ENCODE data around the gene ICE2.
A peak's percentile ranks its signal among the peaks of the same experiment; 100 is the strongest.
"Not testable (repeated sequence)": the region's sequence is repeated elsewhere in the genome, so short reads cannot be mapped to it uniquely, and the experiment has no call there.

ICE2 gene

DNA sequence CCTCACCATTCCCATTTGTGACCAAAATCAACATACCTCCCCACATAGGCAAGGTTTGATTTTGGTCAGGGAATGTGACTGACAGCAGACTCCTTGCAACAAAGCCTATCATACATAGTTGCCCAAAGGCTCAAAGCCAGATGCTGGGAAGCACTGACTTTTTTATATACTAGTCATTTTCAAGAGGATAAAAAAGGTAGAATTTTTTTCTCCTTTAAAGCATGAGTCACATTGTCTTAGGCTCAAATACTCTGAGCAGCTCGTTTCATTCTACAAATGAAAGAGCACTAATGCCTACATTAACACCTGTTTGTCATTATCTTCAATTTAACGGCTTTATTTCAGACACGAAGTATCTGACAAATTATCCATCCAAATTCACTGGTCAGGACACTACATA lies 36.2 kb downstream of the ICE2 start:
- DNase-seq: no peak

DNA sequence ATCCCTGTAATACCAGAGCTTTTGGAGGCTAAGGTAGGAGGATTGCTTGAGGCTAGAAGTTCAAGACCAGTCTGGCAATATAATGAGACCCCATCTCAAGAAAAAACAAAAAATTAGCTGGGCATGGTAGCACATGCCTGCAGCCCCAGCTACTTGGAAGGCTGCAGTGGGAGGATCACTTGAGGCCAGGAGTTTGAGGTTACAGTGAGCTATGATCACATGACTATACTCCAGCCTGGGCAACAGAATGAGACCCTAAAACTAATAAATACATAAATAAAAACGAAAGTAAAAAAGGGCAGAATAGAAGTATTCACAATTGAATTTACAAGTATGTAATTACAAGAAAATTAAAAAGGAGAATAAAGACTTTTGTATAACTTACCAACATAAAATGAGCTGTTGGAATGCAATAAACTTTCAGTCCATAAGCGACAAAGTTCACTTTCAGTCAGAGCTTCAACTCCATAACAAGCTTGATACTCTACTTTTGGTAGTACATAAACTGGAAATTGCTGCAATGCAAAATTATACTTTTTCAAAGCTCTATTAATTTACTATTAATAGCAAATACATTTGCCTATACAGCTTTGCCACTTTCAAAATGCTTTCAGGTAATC lies 36.8 kb downstream of the ICE2 start:
- no peak for DNase-seq

DNA sequence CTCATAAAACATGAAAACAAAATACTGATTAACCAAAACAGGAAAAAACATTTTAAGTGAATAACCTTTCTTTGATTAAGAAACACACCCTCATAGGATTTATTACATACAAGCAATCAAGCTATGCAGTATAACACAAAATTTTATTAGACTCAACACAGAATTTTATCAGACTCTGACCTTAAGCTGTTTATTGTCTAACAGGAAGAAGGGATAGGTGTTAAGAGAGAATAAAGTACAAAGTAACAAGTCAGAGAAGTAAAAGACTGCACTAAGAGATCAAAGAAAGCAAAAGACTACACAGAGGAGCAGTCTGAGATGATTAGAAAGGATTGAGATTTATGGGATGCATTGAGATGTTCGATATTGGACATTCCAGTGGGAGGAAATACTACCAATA lies 37.6 kb downstream of the ICE2 start:
- no peak for DNase-seq

DNA sequence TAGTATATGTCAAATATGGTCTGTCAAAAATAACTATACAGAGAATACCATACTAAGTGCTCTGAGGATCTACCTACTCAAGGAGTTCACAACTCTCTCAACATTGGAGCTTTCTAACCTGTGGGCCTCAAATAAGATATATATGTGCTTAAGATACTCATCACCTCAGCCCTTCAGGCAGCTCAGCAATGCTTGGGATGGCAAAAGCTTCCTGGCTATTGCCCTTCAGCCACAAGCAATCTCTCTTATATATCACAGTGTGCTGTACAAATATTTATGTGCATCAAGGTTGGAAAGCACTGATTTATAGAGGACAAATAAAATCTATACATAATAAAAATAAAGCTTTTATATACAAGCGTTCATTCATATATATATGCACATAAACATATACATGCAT lies 40.3 kb downstream of the ICE2 start:
- DNase-seq: no peak

DNA sequence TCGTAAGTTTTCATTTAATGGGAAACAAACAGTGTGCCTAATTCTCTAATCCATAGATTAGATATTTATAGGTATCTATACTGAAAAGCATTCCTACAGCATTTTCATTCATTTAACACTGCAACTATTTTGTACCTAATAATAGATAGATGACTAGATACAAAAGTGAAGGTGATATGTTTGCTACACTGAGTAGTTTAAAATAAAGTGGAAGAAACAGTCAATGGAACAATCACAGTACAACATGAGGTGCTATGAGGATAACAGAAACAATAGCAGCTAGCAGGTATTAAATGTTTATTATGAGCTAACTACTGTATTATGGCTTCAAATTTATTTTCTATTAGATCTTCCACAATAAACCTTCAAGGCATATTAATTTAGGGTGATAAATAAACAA lies 50.0 kb downstream of the ICE2 start:
- no peak for DNase-seq

DNA sequence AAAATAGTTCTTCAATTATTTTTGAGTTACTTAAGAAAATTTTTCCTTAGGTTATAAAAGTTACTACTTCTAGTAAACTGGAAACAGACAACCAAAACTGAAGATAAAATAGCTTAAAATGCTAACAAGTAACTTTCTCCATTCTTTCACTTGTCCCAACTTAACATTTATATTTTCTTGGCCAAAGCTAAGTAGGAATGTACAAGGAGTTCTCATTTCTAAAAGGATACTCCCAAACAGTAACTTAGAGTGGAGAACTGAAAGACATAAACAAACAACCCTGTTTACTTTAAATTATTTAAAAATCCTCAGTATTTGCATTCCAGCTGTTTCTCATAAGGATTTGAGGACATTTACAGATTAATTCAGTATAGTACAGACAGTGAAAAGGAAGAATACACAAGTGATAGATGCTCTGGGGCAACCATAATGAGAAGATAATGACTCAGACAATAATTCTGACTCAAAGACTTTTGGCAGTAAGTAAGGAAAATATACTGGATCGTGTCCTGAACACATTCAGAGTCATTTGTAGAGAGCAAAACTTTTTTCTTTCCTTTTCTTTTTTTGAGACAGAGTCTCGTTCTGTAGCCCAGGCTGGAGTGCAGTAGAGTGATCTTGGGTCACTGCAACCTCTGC lies 52.0 kb downstream of the ICE2 start:
- DNase-seq: no peak

DNA sequence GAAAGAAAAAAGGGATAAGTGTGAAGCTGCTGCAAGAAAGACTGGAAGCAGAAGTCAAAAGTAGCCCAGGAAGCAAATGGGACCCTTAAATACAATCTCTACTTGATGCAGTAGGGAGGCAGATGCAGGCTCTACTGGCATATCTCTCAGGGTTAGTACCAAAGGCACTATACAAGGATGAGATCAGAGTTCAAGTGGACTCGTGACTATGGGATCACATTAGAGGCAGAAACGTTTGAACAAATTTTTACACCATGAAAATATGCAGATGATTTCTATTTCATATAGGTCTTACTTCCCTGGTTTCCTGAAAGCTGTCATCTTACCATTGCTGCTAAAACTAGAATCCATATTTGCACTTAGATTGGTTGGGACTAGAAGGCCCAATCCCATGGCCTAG lies 53.5 kb downstream of the ICE2 start:
- DNase-seq: no peak

DNA sequence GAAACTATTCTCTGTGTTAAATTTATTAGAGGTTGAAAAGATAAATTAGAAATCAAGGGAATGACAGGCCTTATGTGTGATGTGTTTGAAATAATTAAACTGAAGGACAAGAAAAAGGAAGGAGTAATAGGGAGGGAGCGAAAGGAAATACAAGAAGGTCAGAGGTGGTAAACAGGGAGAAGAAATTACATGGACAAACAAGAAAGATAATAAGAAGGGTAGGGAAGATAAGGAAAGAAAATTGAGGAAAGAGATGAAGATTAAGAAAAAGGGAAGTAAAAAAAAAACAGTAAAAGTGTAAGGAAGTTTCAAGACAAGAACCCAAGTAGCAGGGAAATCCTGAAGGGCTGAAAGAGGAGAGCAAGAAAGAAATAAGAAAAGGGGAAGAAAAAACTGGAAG lies 54.9 kb downstream of the ICE2 start:
- DNase-seq: no peak

DNA sequence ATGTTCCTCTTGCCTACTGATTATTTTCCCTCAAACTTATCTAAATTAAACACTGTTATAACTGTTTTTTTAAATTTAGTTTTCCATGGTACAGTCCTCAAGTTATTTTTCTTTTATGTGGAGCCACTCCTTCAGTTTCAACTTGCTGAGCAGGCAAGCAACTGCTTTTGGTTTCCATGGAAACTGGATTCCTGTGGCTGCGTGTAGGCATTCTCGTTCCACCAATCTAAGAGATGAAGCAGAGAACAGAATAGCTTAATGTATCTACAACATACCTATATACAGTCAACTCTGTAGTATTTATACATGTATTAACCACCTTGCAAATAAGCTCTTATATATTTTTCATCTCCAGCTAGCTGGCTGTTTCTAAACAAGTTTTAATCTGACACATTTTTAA lies 55.4 kb downstream of the ICE2 start:
- DNase-seq: peak; percentile 16

DNA sequence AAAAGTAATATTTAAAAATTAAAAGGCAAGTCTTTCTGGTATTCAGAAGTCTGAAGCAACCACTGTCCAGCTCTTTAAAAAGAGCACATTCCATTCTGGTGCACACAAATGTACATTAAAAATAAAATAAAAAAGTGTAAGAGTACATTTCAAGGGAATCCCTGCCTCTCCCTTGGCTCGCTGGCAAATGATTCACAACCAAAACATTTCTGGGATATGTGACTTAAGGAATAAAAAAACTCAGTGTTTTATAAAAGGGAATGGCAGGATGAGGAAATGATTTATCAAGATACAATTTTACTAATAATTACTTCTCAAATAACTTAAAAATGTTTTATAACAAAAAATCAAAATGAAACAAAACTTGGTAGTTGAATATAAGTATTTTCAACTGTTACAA lies 57.4 kb downstream of the ICE2 start:
- DNase-seq: no peak

DNA sequence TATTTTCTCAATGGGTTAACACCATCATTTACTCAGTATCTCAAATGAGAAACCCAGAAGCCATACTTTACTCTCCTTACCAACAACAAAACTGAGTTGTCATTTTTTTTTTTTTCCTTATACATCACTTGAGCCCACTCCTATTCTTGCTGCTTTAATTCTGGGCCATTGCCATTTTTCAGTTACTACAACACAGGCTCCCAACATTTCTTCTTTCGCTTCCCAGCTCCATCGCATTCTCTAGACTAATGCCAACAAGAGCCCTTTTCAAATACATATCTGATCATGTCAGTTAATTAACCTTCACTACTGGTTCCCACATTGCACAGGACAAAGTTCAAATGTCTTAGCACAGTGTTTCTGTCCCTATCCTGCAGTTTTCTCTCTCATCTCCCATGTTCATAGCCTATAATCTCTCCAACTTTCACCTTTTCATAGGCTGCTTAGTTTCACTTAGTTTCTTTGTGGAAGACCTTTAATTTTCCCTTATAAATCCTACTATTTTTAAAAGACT lies 58.7 kb downstream of the ICE2 start:
- DNase-seq: no peak

DNA sequence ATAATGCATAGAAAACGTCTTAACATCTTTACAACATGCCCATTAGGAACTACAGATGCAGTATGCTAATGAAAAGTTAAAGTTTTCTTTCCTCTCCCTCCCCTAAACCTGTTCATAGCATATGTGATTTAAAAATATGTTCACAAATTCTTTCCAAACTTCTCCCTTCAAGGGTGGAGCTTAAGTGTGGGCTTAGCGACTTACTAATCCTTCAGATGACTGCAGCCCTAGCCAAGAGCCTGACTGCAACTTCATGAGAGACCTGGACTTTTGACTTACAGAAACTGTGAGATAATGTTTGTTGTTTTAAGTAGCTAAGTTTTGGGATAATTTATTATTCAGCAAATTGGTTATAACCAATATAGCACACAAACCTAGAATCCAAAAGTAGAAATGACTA lies 59.2 kb downstream of the ICE2 start:
- DNase-seq: no peak

DNA sequence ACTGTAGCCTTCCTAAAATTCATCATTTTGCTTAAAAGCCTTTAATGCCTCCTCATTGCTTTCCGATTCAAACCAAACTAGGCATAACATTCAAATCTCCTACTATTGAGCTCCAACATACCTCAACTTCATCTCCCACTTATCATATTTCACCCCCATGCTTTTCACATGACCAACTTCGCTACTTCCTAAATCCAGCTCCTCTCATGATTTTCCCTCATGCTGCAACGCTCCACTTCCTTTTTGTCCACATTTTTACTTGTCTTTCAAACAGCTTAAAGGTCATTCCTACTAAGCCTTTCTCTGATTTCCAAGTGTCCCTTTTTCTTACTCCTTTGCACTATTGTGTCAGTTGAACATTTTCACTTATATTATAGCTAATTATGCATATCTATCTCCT lies 60.8 kb downstream of the ICE2 start:
- DNase-seq: no peak

DNA sequence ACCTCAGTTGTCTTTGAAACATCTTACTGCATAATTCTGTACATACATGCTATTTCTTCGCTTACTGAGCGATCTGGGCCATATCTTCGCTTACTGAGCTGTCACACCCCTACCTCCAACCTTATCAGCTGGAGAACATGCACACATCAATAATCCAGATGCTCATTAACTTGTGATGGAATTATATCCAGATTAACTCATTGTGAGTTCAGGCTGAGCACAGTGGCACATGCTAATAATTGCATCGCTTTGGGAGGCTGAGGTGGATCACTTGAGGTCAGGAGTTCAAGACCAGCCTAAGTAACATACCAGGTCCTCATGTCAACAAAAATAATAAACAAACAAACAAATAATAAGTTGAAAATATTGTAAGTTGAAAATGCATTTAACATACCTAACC lies 61.8 kb downstream of the ICE2 start:
- DNase-seq: no peak

DNA sequence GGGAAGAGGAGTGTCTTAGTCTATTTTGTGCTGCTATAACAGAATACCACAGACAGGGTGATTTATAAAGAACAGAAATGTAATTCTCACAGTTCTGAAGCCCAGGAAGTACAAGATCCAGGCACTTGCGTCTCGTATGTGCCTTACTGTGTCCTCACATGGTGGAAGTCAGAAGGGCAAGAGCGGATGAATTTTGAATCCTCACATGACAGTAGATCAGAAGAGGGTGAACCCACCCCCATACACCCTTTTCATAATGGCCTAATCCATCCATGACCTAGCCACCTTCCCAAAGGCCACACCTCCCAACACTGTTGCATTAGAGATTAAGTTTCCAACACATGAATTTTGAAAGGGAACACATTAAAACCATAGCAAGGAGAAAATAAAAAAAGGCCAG lies 62.5 kb downstream of the ICE2 start:
- no peak for DNase-seq

DNA sequence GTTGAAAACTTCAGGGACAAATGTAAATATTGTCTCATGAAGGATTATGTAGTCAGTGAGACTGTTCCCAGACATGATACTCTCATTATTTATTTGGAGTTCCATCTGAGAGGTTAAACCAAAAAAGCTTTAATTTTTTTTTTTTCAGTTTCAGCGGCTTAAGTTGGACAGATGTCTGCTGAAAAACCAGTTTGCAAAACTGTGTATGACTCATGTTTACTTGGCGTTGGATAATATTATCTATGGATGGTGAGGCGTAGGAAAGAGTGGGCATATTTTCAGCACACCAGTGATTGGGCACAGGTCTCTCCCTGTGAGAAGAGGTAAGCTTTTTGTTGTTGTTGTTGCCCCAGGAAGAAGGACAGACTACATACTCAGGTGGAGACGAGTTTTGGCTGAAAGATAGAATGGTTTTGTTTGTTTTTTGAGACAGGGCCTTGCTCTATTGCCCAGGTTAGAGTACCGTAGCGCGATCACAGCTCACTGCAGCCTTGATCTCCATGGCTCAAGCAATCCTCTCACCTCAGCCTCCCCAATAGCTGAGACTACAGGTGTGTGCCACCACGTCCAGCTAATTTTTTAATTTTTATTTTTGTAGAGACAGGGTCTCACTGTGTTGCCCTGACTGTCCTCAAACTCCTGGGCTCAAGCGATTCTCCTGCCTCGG lies 64.8 kb downstream of the ICE2 start:
- no peak for DNase-seq

DNA sequence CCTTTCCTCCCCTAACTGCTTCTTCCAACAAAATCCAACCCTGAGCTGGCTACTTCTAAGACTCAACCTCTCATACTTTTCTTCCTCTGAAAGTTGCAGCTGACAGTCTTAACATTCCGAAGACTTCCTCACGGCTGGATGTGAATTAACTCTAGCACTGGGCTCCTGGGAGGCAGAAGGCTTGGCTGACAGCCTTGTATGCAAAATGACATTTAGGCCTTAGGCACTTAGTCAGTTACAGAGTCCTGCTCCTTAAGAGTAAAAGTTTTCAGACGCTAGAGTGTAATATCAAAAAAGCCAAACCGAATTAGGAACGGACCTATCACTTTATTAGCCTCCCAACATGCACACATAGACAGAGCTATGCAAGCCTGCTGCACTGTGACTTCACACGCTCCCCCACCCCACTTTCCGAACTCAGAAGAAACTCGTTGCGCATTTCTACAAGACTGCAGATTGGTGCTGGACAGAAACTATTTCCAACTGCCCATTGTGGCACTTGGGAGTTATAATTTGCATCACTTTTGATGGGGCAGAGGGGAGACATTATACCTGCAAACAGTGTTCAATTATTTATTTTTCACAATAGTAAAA lies 65.6 kb downstream of the ICE2 start:
- no peak for DNase-seq

DNA sequence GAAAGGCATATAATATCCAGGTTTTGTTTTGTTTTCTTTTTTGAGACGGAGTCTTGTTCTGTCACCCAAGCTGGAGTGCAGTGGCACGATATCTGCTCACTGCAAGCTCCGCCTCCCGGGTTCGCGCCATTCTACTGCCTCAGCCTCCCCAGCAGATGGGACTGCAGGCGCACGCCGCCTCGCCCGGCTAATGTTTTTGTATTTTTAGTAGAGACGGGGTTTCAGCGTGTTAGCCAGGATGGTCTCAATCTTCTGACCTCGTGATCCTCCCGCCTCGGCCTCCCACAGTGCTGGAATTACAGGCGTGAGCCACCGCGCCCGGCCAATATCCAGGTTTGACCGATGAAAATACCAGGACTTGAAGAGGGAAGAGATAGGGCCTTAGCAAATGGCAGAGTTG lies 66.1 kb downstream of the ICE2 start:
- not testable (repeated sequence) for DNase-seq

DNA sequence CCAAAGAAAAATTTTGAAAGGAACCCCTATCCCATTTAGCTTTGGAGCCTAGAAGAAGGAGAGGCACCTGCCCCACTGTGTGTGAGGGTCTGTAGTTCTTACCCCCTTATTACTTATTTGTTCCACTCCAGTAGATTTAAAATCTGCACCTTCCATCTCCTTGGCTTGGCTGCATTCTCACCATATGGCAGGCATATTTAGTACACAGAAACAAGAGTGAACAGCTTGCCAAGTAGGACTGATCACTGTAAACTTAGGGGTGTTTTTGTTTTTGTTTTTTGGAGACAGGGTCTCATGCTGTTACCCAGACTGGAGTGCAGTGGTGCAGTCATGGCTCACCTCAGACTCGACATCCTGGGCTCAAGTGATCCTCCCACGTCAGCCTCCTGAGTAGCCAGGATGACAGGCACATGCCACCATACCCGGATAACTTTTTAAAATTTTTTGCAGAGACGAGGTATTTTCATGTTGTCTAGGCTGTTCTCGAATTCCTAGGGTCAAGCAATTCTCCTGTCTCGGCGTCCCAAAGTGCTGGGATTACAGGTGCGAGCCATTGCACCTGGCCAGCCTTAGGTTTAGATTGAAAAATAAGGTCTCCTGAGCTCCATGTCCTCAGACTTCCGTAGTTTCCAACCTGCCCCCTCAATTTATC lies 67.0 kb downstream of the ICE2 start:
- no peak for DNase-seq

DNA sequence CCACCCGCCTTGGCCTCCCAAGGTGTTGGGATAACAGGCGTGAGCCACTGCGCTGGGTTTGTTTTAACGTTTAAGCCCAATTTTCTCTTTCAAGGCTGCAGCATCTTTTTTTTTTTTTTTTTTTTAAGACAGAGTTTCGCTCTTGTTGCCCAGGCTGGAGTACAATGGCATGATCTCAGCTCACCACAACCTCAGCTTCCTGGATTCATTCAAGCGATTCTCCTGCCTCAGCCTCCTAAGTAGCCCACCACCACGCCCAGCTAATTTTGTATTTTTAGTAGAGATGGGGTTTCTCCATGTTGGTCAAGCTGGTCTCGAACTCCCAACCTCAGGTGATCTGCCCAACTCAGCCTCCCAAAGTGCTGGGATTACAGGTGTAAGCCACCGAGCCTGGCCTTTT lies 68.6 kb downstream of the ICE2 start:
- DNase-seq: not testable (repeated sequence)

DNA sequence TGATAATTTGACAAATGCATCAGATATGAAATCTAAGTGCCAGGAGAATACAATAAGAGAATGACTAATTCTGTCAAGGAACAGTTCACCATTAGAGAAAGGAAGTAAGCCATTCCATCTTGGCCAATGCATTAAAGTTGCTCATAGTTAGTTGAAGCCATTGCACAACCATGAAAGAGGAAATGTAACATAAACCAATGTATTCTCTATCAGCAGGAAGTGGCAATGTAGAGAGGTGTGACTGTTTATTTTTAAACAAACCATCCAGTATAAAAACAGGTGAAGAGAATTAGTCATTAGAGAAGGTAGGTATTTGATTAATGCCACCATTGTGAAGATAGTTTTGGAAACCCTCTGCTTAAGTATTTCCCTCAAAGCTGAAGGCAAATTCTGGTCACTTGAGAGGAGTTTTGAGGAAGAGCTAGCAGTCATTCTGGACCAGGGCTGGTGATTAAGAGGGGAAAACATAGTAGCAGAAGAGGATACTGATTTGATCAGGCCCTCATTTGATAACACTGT lies 70.4 kb downstream of the ICE2 start:
- no peak for DNase-seq

DNA sequence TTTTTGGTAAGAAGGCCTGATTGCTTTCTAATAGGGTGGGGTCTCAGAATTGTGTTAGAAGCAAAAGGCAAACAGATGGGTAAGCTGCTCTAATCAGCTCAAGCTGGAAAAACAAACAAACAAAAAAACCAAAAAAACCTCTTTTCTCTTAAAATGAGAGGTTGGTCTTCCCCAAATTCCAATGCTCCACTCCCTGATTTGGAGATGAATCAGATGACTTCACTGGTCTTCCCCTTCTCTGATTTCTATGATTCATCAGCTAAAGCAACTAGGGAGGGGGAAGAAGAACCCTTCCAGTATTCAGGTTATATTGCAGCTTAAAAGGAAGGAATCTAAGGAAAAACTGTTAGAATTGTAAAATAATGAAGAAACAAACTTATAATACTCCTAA lies 71.5 kb downstream of the ICE2 start:
- no peak for DNase-seq

Data from NCI-H1105 (cell line).